ENCODE data around the gene NME8. TPM values are rescaled to one million over a fixed set of nuclear protein-coding genes. Genes with fewer than 3 reads are reported as not detected.

The NME8 gene
- total and polyA plus RNA-seq, 2 experiments from 2014 or later: 0.14 to 1.3 TPM

- H3K4me2 ChIP-seq: no peak overlapping the region
- ATAC-seq: no peak
These were observed 46.3 kb downstream of the NME8 start for GRCh38 chr7:37894671-37895070.

GRCh38 chr7:37899712-37900247 is 51.4 kb downstream of the NME8 start:
- H3K36me3 ChIP-seq (ENCODE audit: insufficient read depth): no peaks in the 10 kb centered on the region
- H2AFZ ChIP-seq: no peak overlapping the region
- no peak overlapping the region for H3K27ac Mint-ChIP-seq
- ATAC-seq (no peak), DNase-seq (ENCODE audit: low spot score) (no peak)
- H3K27me3 ChIP-seq (ENCODE audit: insufficient read depth): no peaks in the 10 kb centered on the region
- no peaks in the 10 kb centered on the region for H3F3A ChIP-seq (replicated peaks; ENCODE audit: low read depth)
- H3K27ac ChIP-seq (ENCODE audit: low read depth): no peak overlapping the region
- H3K36me3 Mint-ChIP-seq (ENCODE audit: low read depth): no peaks in the 10 kb centered on the region
- H3K4me3 ChIP-seq: no peak overlapping the region
- H3K4me1 Mint-ChIP-seq: no peaks in the 10 kb centered on the region; the same call in 2 of the 3 replicates
- H3K9me3 Mint-ChIP-seq: no peaks in the 10 kb centered on the region
- no peaks in the 10 kb centered on the region for H3K9me2 ChIP-seq (ENCODE audit: insufficient read depth)
- H3K4me2 ChIP-seq: no peak overlapping the region
- H3K4me3 Mint-ChIP-seq: no peak overlapping the region
- H3K4me1 ChIP-seq (ENCODE audit: insufficient read depth): 0 out of 2 replicates have a peak, but pooled peaks cover 3% of the 10 kb centered on the region
- no peaks in the 10 kb centered on the region for H4K20me1 ChIP-seq (replicated peaks; ENCODE audit: insufficient read depth)
- no peaks in the 10 kb centered on the region for H3K27me3 Mint-ChIP-seq (ENCODE audit: insufficient read depth, low read depth, poor library complexity)
- no peaks in the 10 kb centered on the region for H3K79me2 ChIP-seq (replicated peaks; ENCODE audit: insufficient read depth)
- TF ChIP-seq POLR2AphosphoS5 (IDR thresholded peaks at IDR 0.05; ENCODE audit: low read depth): no peak
- TF ChIP-seq EZH2phosphoT487 (IDR thresholded peaks at IDR 0.05; ENCODE audit: unreplicated experiment): no peak
- no peak for TF ChIP-seq ETS1 (IDR thresholded peaks at IDR 0.05)
- no peak for TF ChIP-seq JUNB (IDR thresholded peaks at IDR 0.05; ENCODE audit: unreplicated experiment)
- no peak for TF ChIP-seq REST (IDR thresholded peaks at IDR 0.05; ENCODE audit: unreplicated experiment)
- TF ChIP-seq ZNF114 (CRISPR knock-in tag; IDR thresholded peaks at IDR 0.05): no peak
- no peak for TF ChIP-seq STAT1 (IDR thresholded peaks at IDR 0.05; ENCODE audit: unreplicated experiment)
- no peak for TF ChIP-seq EZH2 (IDR thresholded peaks at IDR 0.05; ENCODE audit: low read depth, unreplicated experiment)
- no peak for TF ChIP-seq CREB1 (CRISPR knock-in tag; IDR thresholded peaks at IDR 0.05; ENCODE audit: low read depth)

More at GRCh38 chr7:37894671-37895070, 46.3 kb downstream of the NME8 start:
- Histone ChIP-seq H3K9me2 (ENCODE audit: insufficient read depth) (no peaks in the 10 kb centered on the region), H4K20me1 (replicated peaks; ENCODE audit: insufficient read depth) (no peaks in the 10 kb centered on the region), H3K4me3 (no peak overlapping the region), H2AFZ (no peak overlapping the region), H3F3A (replicated peaks; ENCODE audit: low read depth) (no peaks in the 10 kb centered on the region), H3K27ac (ENCODE audit: low read depth) (no peak overlapping the region), H3K27me3 (ENCODE audit: insufficient read depth) (no peaks in the 10 kb centered on the region), H3K79me2 (replicated peaks; ENCODE audit: insufficient read depth) (no peaks in the 10 kb centered on the region), H3K4me1 (ENCODE audit: insufficient read depth) (no peaks in the 10 kb centered on the region), H3K36me3 (ENCODE audit: insufficient read depth) (no peaks in the 10 kb centered on the region)
- Mint-ChIP-seq H3K9me3 (no peaks in the 10 kb centered on the region; the same call in 2 of the 3 replicates), H3K27ac (no peak overlapping the region), H3K4me3 (no peak overlapping the region), H3K27me3 (ENCODE audit: insufficient read depth, low read depth, poor library complexity) (no peaks in the 10 kb centered on the region), H3K36me3 (ENCODE audit: low read depth) (no peaks in the 10 kb centered on the region), H3K4me1 (no peaks in the 10 kb centered on the region)
- no peak for DNase-seq (ENCODE audit: low spot score)
- TF ChIP-seq EZH2 (IDR thresholded peaks at IDR 0.05; ENCODE audit: low read depth, unreplicated experiment) (no peak), EZH2phosphoT487 (IDR thresholded peaks at IDR 0.05; ENCODE audit: unreplicated experiment) (no peak), ZNF331 (CRISPR knock-in tag; IDR thresholded peaks at IDR 0.05; ENCODE audit: low read depth) (no peak)
- TF ChIP-seq, protein P1, sequence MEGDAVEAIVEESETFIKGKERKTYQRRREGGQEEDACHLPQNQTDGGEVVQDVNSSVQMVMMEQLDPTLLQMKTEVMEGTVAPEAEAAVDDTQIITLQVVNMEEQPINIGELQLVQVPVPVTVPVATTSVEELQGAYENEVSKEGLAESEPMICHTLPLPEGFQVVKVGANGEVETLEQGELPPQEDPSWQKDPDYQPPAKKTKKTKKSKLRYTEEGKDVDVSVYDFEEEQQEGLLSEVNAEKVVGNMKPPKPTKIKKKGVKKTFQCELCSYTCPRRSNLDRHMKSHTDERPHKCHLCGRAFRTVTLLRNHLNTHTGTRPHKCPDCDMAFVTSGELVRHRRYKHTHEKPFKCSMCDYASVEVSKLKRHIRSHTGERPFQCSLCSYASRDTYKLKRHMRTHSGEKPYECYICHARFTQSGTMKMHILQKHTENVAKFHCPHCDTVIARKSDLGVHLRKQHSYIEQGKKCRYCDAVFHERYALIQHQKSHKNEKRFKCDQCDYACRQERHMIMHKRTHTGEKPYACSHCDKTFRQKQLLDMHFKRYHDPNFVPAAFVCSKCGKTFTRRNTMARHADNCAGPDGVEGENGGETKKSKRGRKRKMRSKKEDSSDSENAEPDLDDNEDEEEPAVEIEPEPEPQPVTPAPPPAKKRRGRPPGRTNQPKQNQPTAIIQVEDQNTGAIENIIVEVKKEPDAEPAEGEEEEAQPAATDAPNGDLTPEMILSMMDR (conservative IDR thresholded peaks at IDR 0.05; ENCODE audit: low read depth in 2 of 2): no peak

All from GM23338 (cell line).